ENCODE data around the gene GIPC3.

The GIPC3 gene

GRCh38 chr19:3641515-3642269 lies 56.4 kb downstream of the GIPC3 start:
- no peak for DNase-seq

GRCh38 chr19:3642296-3642695 lies 57.0 kb downstream of the GIPC3 start:
- DNase-seq: no peak

Measured in stimulated activated CD4-positive, alpha-beta T cell treated with anti-CD3 and anti-CD28 coated beads, Interleukin-2, amount 100 ng/mL, for 48 hours (primary cell).